IMR-90 (cell line): Measurements from ENCODE around the gene CARMIL1.

ENCODE experiments used
- CTCF ChIP-seq: conservative IDR thresholded peaks from 2 replicates; pipeline ENCODE4 v1.5.1; 2012; ENCODE audit warnings: mild to moderate bottlenecking, low read depth, low read length, improper control_type of control experiment
- NFE2L2 ChIP-seq: fragments of 150-350 bp; IDR thresholded peaks from 2 replicates; pipeline ENCODE4 v1.6.1; 2016; ENCODE audit warnings: low read depth, mild to moderate bottlenecking, low read length
- POLR2A ChIP-seq: IDR thresholded peaks from 2 replicates; pipeline ENCODE4 v1.6.1; 2012; ENCODE audit warnings: mild to moderate bottlenecking, low read depth, low read length
- RCOR1 ChIP-seq: IDR thresholded peaks from 2 replicates; pipeline ENCODE4 v1.6.1; 2012; ENCODE audit warnings: mild to moderate bottlenecking, low read length, improper control_type of control experiment; ENCODE audit not compliant: insufficient replicate concordance

- TF ChIP-seq POLR2A (no peak), CTCF (no peak), NFE2L2 (no peak), RCOR1 (no peak)
These were observed 291.4 kb downstream of the CARMIL1 start for GRCh38 chr6:25570578-25570977.
